ENCODE measurements around the gene TM9SF4.

Gene TM9SF4

DNA sequence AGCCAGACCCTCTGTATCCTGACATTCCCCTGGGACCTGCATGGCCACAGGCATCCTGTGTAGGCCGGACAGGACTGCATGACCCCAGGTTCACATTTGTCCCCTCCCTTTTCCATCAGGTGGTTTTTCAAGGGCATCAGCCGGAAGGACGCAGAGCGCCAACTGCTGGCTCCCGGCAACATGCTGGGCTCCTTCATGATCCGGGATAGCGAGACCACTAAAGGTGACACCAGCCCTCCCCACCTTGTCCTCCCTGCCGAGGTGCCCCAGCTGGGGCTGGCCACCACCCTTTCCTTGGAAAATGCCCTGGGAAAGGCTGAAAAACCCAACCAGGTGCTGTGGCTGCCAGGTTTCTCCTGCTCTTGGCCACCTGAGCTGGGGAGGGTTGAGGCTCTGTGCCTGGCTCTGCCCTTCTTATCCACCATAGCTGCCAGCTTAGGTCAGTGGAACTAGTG lies 29.8 kb upstream of the TM9SF4 start:
- no peak overlapping the region for H3K4me3 Mint-ChIP-seq
- H3K27me3 Mint-ChIP-seq: peaks cover 36% of the 10 kb centered on the region
- H3K27ac Mint-ChIP-seq: no peak overlapping the region
- H3K9me3 Mint-ChIP-seq: no peaks in the 10 kb centered on the region
- DNase-seq (no peak), ATAC-seq (no peak)
- H3K4me1 Mint-ChIP-seq: no peaks in the 10 kb centered on the region

- H3K27me3 Mint-ChIP-seq: peaks cover 39% of the 10 kb centered on the region
- ATAC-seq (no peak), DNase-seq (no peak)
- H3K4me1 Mint-ChIP-seq: no peaks in the 10 kb centered on the region
- H3K4me3 Mint-ChIP-seq: no peak overlapping the region
- H3K27ac Mint-ChIP-seq: no peak overlapping the region
- no peaks in the 10 kb centered on the region for H3K9me3 Mint-ChIP-seq
Observed at GRCh38 chr20:32080783-32081182, 28.7 kb upstream of the TM9SF4 start.

GRCh38 chr20:32083469-32083868 lies 26.0 kb upstream of the TM9SF4 start:
- Mint-ChIP-seq H3K27me3 (peaks cover 51% of the 10 kb centered on the region), H3K4me3 (no peak overlapping the region), H3K4me1 (no peaks in the 10 kb centered on the region), H3K27ac (no peak overlapping the region), H3K9me3 (no peaks in the 10 kb centered on the region)
- ATAC-seq (no peak), DNase-seq (no peak)

DNA sequence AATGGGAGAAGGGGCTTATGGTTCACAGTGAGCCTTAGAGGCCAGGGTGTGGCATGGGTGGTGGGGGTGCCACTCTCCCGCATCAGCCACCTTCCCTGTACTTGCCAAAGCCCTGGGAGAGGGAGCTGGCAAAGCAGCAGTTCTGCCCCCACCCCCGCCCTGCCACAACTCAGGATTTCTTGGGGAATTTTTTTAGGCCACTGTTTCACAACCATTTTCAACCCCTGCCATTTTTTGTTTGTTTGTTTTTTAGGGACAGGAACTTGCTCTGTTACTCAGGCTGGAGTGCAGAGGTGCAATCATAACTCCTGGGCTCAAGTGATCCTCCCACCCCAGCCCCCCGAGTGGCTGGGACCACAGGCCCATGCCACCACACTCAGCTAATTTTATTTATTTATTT lies 22.4 kb upstream of the TM9SF4 start:
- H3K4me1 Mint-ChIP-seq: peaks cover 3% of the 10 kb centered on the region
- H3K9me3 Mint-ChIP-seq: no peaks in the 10 kb centered on the region
- no peak overlapping the region for H3K4me3 Mint-ChIP-seq
- ATAC-seq (no peak), DNase-seq (no peak)
- peaks cover 45% of the 10 kb centered on the region for H3K27me3 Mint-ChIP-seq
- no peak overlapping the region for H3K27ac Mint-ChIP-seq

DNA sequence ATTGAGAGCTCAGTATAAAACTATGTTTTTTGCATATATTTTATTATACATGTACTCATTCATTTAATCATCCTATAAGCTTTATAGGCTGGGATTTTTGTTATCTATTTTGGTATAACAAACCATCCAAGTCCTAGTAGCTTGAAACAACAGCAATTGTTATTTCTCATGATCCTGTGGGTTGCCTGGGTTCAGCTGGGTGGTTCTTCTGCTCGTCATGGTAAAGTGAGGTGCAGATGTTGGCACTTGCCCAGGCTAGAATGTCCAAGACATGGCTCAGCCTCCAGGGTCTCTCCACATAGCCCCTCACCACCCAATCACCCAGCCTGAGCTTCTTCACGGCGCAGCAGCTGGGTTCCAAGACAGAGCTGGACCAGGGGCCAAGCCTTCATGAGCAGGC lies 20.8 kb upstream of the TM9SF4 start:
- peaks cover 4% of the 10 kb centered on the region for H3K4me1 Mint-ChIP-seq
- no peak overlapping the region for H3K27ac Mint-ChIP-seq
- ATAC-seq: no peak
- H3K27me3 Mint-ChIP-seq: peaks cover 49% of the 10 kb centered on the region
- H3K4me3 Mint-ChIP-seq: no peak overlapping the region
- no peaks in the 10 kb centered on the region for H3K9me3 Mint-ChIP-seq
- DNase-seq: no peak

- no peaks in the 10 kb centered on the region for H3K9me3 Mint-ChIP-seq
- H3K4me3 Mint-ChIP-seq: no peak overlapping the region
- H3K4me1 Mint-ChIP-seq: peaks cover 4% of the 10 kb centered on the region
- H3K27me3 Mint-ChIP-seq: peaks cover 48% of the 10 kb centered on the region
- DNase-seq: no peak
- H3K27ac Mint-ChIP-seq: no peak overlapping the region
- ATAC-seq: no peak
Observed at GRCh38 chr20:32089637-32090362, 19.7 kb upstream of the TM9SF4 start.

GRCh38 chr20:32091888-32092346 lies 17.6 kb upstream of the TM9SF4 start:
- Mint-ChIP-seq H3K27me3 (peaks cover 27% of the 10 kb centered on the region), H3K4me3 (no peak overlapping the region), H3K4me1 (peaks cover 4% of the 10 kb centered on the region), H3K27ac (peak overlapping the region in 1 of 2 donors; percentile 42), H3K9me3 (no peaks in the 10 kb centered on the region)
- DNase-seq (peak; percentile 73 to 77), ATAC-seq (peak; percentile 85)

DNA sequence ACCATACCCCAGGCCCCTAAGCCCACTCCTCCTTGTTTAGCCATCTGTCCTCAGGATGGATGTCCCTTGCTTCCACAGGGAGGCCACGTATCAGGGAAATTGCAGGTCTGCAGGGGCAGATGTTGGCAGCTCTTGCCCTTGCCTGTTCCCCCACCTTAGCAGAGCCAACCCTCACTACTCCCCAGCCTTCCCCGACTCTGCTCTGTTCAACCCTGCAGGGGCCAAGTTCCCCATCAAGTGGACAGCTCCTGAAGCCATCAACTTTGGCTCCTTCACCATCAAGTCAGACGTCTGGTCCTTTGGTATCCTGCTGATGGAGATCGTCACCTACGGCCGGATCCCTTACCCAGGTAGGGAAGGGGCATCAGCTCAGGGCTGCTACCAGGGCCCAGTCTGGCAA lies 10.7 kb upstream of the TM9SF4 start:
- H3K4me3 Mint-ChIP-seq: no peak overlapping the region

DNA sequence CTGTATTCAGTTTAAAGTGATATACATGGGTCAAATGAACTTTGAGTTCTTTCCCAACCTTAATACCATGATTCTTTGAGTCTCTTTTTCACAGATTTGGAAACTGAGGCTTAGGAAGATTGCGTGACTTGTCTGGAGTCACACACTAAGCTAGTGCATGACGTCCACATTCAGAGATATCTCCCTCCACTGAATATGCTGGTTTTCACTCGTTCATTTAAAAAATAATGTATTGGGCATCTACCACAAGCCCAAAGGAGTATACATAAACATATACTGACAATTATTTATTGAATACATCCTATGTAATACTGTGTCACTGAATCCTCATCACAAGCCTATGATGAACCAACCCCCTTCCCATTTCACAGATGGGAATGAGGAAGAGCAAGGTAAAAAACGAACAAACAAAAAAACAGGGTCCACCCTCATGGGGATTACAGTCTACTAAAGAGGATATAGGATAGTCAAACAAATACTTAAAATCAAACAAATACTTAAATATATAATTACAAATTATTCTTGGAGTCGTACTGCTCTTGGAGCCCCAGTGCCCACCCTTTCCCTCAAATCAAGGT lies 611 bp upstream of the TM9SF4 start:
- no peak for DNase-seq
- no peak overlapping the region for H3K4me3 Mint-ChIP-seq
- peaks cover 39% of the 10 kb centered on the region for H3K4me1 Mint-ChIP-seq
- H3K27me3 Mint-ChIP-seq: peaks cover 2% of the 10 kb centered on the region
- no peaks in the 10 kb centered on the region for H3K9me3 Mint-ChIP-seq
- ATAC-seq: no peak
- H3K27ac Mint-ChIP-seq: no peak overlapping the region

More for the DNA sequence above, 10.7 kb upstream of the TM9SF4 start:
- H3K27ac Mint-ChIP-seq: no peak overlapping the region
- H3K9me3 Mint-ChIP-seq: no peaks in the 10 kb centered on the region
- DNase-seq (no peak), ATAC-seq (no peak)
- H3K27me3 Mint-ChIP-seq: peaks cover 43% of the 10 kb centered on the region
- H3K4me1 Mint-ChIP-seq: no peaks in the 10 kb centered on the region

GRCh38 chr20:32110173-32110704 lies 725 bp downstream of the TM9SF4 start:
- no peak for DNase-seq
- Mint-ChIP-seq H3K27me3 (no peaks in the 10 kb centered on the region), H3K9me3 (no peaks in the 10 kb centered on the region), H3K4me1 (peaks cover 52% of the 10 kb centered on the region), H3K27ac (peak overlapping the region; percentile 100), H3K4me3 (peak overlapping the region; percentile 97 to 98)
- peak; percentile 49 for ATAC-seq

DNA sequence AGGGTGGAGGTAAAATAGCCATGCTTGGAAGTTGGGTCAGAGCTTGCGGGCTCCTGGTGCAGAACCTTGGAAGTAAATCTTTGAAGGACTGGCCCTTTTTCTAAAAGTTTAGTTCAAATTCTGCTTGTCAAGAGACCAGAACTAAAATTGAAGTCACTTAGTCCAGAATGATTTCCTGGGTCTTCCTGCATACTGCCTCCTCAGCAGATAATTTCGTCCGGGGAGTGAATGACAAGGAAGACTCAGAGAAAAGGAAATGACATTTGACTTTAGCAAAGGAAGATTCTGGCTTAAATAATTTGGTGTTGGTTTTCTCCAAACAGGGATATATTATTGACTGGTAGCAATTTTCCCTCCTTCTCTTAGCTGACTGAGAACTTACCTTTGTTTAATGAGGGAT lies 1.2 kb downstream of the TM9SF4 start:
- Mint-ChIP-seq H3K4me1 (peaks cover 55% of the 10 kb centered on the region), H3K9me3 (no peaks in the 10 kb centered on the region), H3K27me3 (no peaks in the 10 kb centered on the region), H3K27ac (peak overlapping the region; percentile 100), H3K4me3 (peak overlapping the region; percentile 97 to 98)
- ATAC-seq: no peak
- no peak for DNase-seq

DNA sequence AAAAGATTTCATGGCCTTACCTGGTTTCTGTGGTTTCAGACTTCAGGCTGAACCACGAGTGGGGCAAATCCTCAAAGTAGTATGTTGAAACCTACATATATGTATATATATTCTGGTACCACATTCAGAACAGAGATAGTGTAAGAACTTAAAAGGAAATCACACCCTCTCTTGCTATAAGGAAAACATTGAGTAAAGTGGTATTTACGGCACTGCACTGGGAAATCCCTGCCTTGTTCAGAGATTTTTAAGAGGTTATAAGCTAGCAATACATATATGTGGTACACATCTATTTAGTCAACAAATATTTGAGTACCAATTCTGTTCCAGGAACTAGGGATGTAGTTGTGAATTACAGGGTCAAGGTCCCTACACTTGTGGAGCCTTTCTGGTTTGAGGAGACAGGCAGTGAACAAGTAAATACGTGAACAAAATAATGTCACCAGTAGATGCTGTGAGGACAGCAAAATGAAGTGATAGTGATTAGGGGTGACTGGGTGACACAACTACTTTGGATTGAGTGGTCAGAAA lies 1.7 kb downstream of the TM9SF4 start:
- Mint-ChIP-seq H3K27ac (no peak overlapping the region), H3K9me3 (no peaks in the 10 kb centered on the region), H3K4me1 (peaks cover 60% of the 10 kb centered on the region), H3K4me3 (peak overlapping the region; percentile 97 to 98), H3K27me3 (no peaks in the 10 kb centered on the region)
- ATAC-seq: no peak
- DNase-seq: no peak

DNA sequence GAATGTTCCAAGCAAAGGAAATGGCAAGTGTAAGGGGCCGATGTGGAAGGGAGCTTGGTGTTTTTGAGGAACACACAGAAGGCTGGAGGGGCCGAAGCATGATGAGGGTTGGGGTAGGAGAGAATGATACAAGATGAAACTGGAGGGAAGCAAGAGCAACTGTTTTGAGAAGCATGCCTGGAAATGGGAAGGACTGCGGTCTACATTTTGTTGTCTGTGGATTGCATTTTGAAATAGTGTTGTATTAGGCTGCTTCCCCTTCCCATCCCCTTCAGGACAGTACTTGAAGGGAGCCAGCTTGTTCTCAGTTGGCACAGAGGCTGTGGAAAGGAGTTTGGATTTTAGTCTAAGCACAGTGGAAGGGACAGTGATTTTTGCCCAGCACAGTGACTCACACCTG lies 2.2 kb downstream of the TM9SF4 start:
- peaks cover 63% of the 10 kb centered on the region for H3K4me1 Mint-ChIP-seq

GRCh38 chr20:32112841-32113240 lies 3.3 kb downstream of the TM9SF4 start:
- no peak overlapping the region for H3K27ac Mint-ChIP-seq

More for the DNA sequence above, 2.2 kb downstream of the TM9SF4 start:
- ATAC-seq (no peak), DNase-seq (no peak)
- Mint-ChIP-seq H3K9me3 (no peaks in the 10 kb centered on the region), H3K27ac (peak overlapping the region; percentile 1 to 73), H3K4me3 (no peak overlapping the region), H3K27me3 (no peaks in the 10 kb centered on the region)

DNA sequence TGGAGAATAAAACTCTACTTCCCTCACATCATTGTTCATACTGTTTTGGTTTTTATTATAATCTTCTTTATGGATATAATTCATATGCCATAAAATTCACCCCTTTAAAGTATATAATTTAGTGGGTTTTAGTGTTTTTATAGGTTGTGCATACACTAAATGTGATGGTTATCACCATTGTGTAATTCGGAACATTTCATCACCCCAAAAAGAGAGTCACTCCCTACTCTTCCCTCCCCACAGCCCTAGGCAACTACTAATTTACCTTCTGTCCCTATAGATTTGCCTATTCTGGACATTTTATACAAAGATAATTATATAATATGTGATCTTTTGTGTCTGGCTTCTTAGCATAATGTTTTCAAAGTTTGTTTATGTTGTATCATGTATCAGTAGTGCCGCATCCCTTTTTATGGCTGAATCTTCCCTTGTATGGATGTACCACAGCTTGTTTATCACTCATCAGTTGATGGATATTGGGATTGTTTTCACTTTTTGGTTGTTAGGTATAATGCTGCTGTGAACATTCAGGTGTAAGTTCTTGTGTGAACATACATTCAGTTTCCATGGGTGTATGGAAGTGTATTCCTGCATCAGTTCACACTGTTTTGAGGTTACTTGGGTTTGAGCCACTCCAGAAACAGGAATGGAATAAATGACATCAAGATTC lies 4.2 kb downstream of the TM9SF4 start:
- Mint-ChIP-seq H3K4me3 (no peak overlapping the region), H3K27me3 (no peaks in the 10 kb centered on the region), H3K9me3 (no peaks in the 10 kb centered on the region), H3K27ac (no peak overlapping the region), H3K4me1 (peaks cover 67% of the 10 kb centered on the region)
- DNase-seq: no peak
- ATAC-seq: no peak

More at GRCh38 chr20:32112841-32113240, 3.3 kb downstream of the TM9SF4 start:
- DNase-seq (no peak), ATAC-seq (no peak)
- Mint-ChIP-seq H3K4me1 (peaks cover 67% of the 10 kb centered on the region), H3K4me3 (peak overlapping the region in 1 of 2 donors; percentile 13), H3K9me3 (no peaks in the 10 kb centered on the region), H3K27me3 (no peaks in the 10 kb centered on the region)
